Neural cell (in vitro differentiated cells): Measurements from ENCODE around the gene LINGO1. TPM values are rescaled to one million over a fixed set of nuclear protein-coding genes. Genes with fewer than 3 reads are reported as not detected.

ENCODE experiments used
- H2AFZ ChIP-seq: fragments of 200-600, 300-800 bp; sonication (generic), shearing (Covaris generic); 2 replicates; pipeline ENCODE4 v1.6.0; 2014; ENCODE audit warnings: low read depth, mild to moderate bottlenecking, antibody characterized with exemption, low read length, moderate library complexity
- H3F3A ChIP-seq: fragments of 200-600 bp; shearing (Covaris generic); 2 replicates; pipeline ENCODE4 v1.6.1; 2016; ENCODE audit warnings: mild to moderate bottlenecking, moderate library complexity, mixed read lengths, antibody characterized with exemption, low read length; ENCODE audit not compliant: insufficient read depth, poor library complexity, severe bottlenecking
- H3K27ac ChIP-seq: fragments of 200-600, 300-800 bp; sonication (generic), shearing (Covaris generic); 2 replicates; pipeline ENCODE4 v1.5.1; 2014; ENCODE audit warnings: mild to moderate bottlenecking, low read length, moderate library complexity
- H3K27me3 ChIP-seq: fragments of 300-800, 200-600 bp; sonication (generic), shearing (Covaris generic); 2 replicates; pipeline ENCODE4 v1.6.0; 2014; ENCODE audit warnings: mild to moderate bottlenecking, low read depth, low read length, moderate library complexity; ENCODE audit not compliant: insufficient read depth
- H3K36me3 ChIP-seq: fragments of 300-800, 200-600 bp; sonication (generic), shearing (Covaris generic); 2 replicates; pipeline ENCODE4 v1.5.1; 2014; ENCODE audit warnings: mild to moderate bottlenecking, antibody characterized with exemption, low read length, moderate library complexity; ENCODE audit not compliant: insufficient read depth
- H3K4me2 ChIP-seq: fragments of 300-800, 200-600 bp; sonication (generic), shearing (Covaris generic); 2 replicates; pipeline ENCODE4 v1.6.0; 2014; ENCODE audit warnings: mild to moderate bottlenecking, low read length
- H3K4me3 ChIP-seq: fragments of 300-800, 200-600 bp; sonication (generic), shearing (Covaris generic); 2 replicates; pipeline ENCODE4 v1.5.1; 2014; ENCODE audit warnings: mild to moderate bottlenecking, low read length, moderate library complexity
- H3K79me2 ChIP-seq: fragments of 200-600 bp; shearing (Covaris generic); replicated peaks from 2 replicates; pipeline ENCODE4 v1.6.0; 2014; ENCODE audit warnings: mild to moderate bottlenecking, low read length, moderate library complexity; ENCODE audit not compliant: insufficient read depth
- H3K9ac ChIP-seq: fragments of 300-800, 200-600 bp; sonication (generic), shearing (Covaris generic); 2 replicates; pipeline ENCODE4 v1.6.1; 2016; ENCODE audit warnings: mild to moderate bottlenecking, low read length, mixed read lengths
- H3K9me2 ChIP-seq: fragments of 200-600 bp; shearing (Covaris generic); 2 replicates; pipeline ENCODE4 v1.6.1; 2016; ENCODE audit warnings: mild to moderate bottlenecking, low read length, mixed read lengths; ENCODE audit not compliant: insufficient read depth
- H3K9me3 ChIP-seq: fragments of 200-600, 300-800 bp; sonication (generic), shearing (Covaris generic); 2 replicates; pipeline ENCODE4 v1.6.1; 2016; ENCODE audit warnings: mild to moderate bottlenecking, mixed run types, low read length, moderate library complexity, mixed read lengths
- H4K20me1 ChIP-seq: fragments of 200-600 bp; shearing (Covaris generic); 2 replicates; pipeline ENCODE4 v1.6.1; 2016; ENCODE audit warnings: mild to moderate bottlenecking, mixed run types; ENCODE audit not compliant: insufficient read depth
- EP300 ChIP-seq: fragments of 450-650 bp; conservative IDR thresholded peaks from 2 replicates; pipeline ENCODE4 v1.6.1; 2014; ENCODE audit warnings: antibody characterized with exemption, mild to moderate bottlenecking, moderate library complexity; ENCODE audit not compliant: poor library complexity, severe bottlenecking
- EZH2 ChIP-seq: fragments of 200-600, 300-800 bp; shearing (Covaris generic), sonication (generic); IDR thresholded peaks from 2 replicates; pipeline ENCODE4 v1.6.1; 2014; ENCODE audit warnings: antibody characterized with exemption, low read length, borderline replicate concordance, mild to moderate bottlenecking; ENCODE audit not compliant: insufficient read depth, poor library complexity, severe bottlenecking
- MXI1 ChIP-seq: fragments of 450-650 bp; conservative IDR thresholded peaks from 2 replicates; pipeline ENCODE4 v1.6.1; 2014; ENCODE audit warnings: antibody characterized with exemption, mild to moderate bottlenecking; ENCODE audit not compliant: poor library complexity, severe bottlenecking
- RAD21 ChIP-seq: fragments of 450-650 bp; conservative IDR thresholded peaks from 2 replicates; pipeline ENCODE4 v1.6.1; 2014; ENCODE audit warnings: antibody characterized with exemption, mild to moderate bottlenecking, moderate library complexity
- SMC3 ChIP-seq: fragments of 450-650 bp; conservative IDR thresholded peaks from 2 replicates; pipeline ENCODE4 v1.6.1; 2014; ENCODE audit warnings: antibody characterized with exemption, mild to moderate bottlenecking, moderate library complexity; ENCODE audit not compliant: poor library complexity
- TAF1 ChIP-seq: IDR thresholded peaks from 2 replicates; pipeline ENCODE4 v1.6.1; 2012; ENCODE audit warnings: low read depth
- polyA plus RNA-seq: library from polyadenylated mRNA; depleted of rRNA; stranded (reverse); fragments of >200 nt; gene quantifications from 2 replicates; pipeline ENCODE4 v1.2.3, GENCODE V29; 2014
- TF ChIP-seq, protein P1 (sequence below): IDR thresholded peaks from 2 replicates; pipeline ENCODE4 v1.6.1; 2012; ENCODE audit warnings: borderline replicate concordance
- TF ChIP-seq, protein P2 (sequence below): fragments of 450-650 bp; IDR thresholded peaks from 2 replicates; pipeline ENCODE4 v1.5.1; 2014; ENCODE audit warnings: antibody characterized with exemption, mild to moderate bottlenecking, moderate library complexity; ENCODE audit not compliant: poor library complexity, severe bottlenecking

LINGO1 gene
- polyA plus RNA-seq, 1 donor from 2014 or later, result 34.4 TPM

GRCh38 chr15:77607111-77607893, 25.4 kb downstream of the LINGO1 start:
- H3K9ac ChIP-seq, result no peak overlapping the region
- H3F3A ChIP-seq, result peaks cover 4% of the 10 kb centered on the region
- no peak overlapping the region for H3K4me2 ChIP-seq
- H3K27ac ChIP-seq, result no peak overlapping the region
- no peaks in the 10 kb centered on the region for H3K27me3 ChIP-seq
- no peaks in the 10 kb centered on the region for H3K9me2 ChIP-seq
- no peaks in the 10 kb centered on the region for H3K79me2 ChIP-seq
- no peaks in the 10 kb centered on the region for H3K9me3 ChIP-seq
- no peaks in the 10 kb centered on the region for H3K36me3 ChIP-seq
- no peak overlapping the region for H2AFZ ChIP-seq
- H4K20me1 ChIP-seq, result no peaks in the 10 kb centered on the region
- H3K4me3 ChIP-seq, result no peak overlapping the region
- no peak for TF ChIP-seq EZH2
- TF ChIP-seq, protein P1, sequence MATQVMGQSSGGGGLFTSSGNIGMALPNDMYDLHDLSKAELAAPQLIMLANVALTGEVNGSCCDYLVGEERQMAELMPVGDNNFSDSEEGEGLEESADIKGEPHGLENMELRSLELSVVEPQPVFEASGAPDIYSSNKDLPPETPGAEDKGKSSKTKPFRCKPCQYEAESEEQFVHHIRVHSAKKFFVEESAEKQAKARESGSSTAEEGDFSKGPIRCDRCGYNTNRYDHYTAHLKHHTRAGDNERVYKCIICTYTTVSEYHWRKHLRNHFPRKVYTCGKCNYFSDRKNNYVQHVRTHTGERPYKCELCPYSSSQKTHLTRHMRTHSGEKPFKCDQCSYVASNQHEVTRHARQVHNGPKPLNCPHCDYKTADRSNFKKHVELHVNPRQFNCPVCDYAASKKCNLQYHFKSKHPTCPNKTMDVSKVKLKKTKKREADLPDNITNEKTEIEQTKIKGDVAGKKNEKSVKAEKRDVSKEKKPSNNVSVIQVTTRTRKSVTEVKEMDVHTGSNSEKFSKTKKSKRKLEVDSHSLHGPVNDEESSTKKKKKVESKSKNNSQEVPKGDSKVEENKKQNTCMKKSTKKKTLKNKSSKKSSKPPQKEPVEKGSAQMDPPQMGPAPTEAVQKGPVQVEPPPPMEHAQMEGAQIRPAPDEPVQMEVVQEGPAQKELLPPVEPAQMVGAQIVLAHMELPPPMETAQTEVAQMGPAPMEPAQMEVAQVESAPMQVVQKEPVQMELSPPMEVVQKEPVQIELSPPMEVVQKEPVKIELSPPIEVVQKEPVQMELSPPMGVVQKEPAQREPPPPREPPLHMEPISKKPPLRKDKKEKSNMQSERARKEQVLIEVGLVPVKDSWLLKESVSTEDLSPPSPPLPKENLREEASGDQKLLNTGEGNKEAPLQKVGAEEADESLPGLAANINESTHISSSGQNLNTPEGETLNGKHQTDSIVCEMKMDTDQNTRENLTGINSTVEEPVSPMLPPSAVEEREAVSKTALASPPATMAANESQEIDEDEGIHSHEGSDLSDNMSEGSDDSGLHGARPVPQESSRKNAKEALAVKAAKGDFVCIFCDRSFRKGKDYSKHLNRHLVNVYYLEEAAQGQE, result no peak
- no peak for TF ChIP-seq SMC3
- TF ChIP-seq MXI1, result no peak
- no peak for TF ChIP-seq RAD21
- TF ChIP-seq TAF1, result no peak
- TF ChIP-seq, protein P2, sequence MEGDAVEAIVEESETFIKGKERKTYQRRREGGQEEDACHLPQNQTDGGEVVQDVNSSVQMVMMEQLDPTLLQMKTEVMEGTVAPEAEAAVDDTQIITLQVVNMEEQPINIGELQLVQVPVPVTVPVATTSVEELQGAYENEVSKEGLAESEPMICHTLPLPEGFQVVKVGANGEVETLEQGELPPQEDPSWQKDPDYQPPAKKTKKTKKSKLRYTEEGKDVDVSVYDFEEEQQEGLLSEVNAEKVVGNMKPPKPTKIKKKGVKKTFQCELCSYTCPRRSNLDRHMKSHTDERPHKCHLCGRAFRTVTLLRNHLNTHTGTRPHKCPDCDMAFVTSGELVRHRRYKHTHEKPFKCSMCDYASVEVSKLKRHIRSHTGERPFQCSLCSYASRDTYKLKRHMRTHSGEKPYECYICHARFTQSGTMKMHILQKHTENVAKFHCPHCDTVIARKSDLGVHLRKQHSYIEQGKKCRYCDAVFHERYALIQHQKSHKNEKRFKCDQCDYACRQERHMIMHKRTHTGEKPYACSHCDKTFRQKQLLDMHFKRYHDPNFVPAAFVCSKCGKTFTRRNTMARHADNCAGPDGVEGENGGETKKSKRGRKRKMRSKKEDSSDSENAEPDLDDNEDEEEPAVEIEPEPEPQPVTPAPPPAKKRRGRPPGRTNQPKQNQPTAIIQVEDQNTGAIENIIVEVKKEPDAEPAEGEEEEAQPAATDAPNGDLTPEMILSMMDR, result no peak
- no peak for TF ChIP-seq EP300

DNA sequence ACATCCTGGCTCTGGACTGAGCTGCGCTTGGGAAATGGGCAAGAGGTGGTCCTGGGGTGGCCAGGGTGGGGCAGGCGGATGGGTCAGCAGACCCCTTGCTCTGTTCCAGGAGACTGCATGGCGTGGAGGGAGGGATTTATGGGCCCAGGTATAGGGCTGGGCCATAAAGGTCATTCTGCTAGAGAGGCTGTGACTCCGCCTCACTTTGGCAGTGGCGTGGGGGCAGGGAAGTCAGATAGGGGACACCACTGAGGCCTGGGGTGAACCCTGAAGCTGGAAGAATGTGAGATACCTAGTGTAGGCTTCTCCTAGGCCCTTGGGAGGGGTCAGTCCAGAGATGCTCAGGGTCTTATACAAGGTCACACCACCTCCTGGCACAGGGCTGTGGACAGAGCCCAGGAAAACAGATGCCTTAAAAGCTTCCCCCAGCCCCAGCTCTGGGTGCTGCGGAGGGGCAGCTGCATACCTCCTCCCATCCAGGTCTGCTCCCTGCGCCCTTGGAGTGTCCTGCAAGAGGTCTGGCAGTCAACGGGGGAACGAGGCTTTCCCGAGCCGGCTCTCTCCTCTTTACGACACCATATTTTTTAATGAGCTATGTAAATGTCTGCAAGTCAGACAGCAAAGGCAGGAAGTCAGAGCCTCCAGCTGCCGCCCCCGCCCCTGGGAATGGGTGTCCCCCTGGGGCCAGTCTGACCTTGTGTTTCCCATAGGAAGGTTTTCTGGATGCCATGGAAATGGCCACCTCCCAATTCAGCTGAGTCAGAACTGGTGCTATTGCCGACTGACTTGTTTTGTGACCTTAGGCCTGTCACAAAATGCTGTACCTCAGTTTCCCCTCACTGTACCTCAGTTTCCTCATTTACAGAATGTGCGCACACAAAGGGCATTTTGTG, 26.3 kb downstream of the LINGO1 start:
- Histone ChIP-seq H3K9me2 (no peaks in the 10 kb centered on the region), H3K9me3 (no peaks in the 10 kb centered on the region), H3K79me2 (no peaks in the 10 kb centered on the region), H4K20me1 (no peaks in the 10 kb centered on the region), H3K4me2 (no peak overlapping the region), H3K27ac (no peak overlapping the region), H3K36me3 (no peaks in the 10 kb centered on the region), H3K9ac (no peak overlapping the region), H3F3A (peaks cover 4% of the 10 kb centered on the region), H3K27me3 (no peaks in the 10 kb centered on the region), H3K4me3 (no peak overlapping the region), H2AFZ (no peak overlapping the region)
- TF ChIP-seq, protein P1, result no peak
- no peak for TF ChIP-seq EP300
